ENCODE measurements around the gene FOXG1. TPM values are rescaled to one million over a fixed set of nuclear protein-coding genes. Genes with fewer than 3 reads are reported as not detected.
A peak's percentile ranks its signal among the peaks of the same experiment; 100 is the strongest.

FOXG1 gene
- total RNA-seq, 1 donor from 2014 or later = 1.4 TPM

DNA sequence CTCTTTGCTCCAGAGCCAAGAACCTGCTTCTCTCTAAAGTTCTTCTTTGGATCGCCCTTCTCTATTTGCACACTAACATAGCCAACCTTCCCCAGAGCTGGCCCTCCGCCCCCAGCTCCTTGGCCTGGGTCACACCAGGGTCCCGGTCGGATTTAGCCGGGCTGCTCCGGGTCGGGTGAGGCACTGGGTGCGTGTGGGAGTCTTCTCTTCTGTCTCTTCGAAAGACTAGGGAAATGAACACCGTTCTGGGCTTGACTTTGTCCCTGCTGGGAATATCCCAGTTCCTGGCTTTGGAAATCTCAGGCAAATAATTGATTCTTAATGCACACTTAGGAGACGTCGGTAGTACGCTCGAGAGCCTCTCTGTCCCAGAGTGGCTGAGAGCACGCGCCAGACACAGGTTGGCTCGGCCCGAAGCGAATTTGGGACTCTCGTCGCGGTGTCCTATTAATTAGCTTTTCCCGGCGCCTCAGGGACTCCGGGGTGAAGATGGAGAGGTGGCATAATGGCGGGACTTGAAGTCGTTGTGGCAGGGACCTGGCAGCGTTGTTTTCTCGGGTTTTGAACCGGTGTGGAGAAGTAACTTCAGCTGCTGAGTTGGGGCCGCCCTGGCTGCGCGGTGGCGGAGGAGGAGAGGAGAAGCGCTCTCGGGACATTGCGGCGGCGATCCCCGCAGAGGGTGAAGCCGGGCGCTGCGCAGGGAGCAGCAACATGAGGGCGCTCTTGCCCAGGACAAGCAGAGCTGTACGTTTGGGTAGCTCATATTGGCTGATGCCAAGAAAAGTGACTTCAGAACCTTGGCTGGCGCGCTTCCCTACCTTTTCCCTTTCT is 7.5 kb downstream of the FOXG1 start:
- Mint-ChIP-seq H3K36me3 (ENCODE audit: insufficient read depth) (no peaks in the 10 kb centered on the region), H3K4me3 (ENCODE audit: low read depth) (peak overlapping the region; percentile 40), H3K9me3 (ENCODE audit: low read depth) (no peaks in the 10 kb centered on the region), H3K27ac (no peak overlapping the region), H3K4me1 (ENCODE audit: low read depth) (peaks cover 2% of the 10 kb centered on the region), H3K27me3 (peaks cover 95% of the 10 kb centered on the region)
- DNase-seq (ENCODE audit: low spot score, unreplicated experiment) = peak; percentile 62
- TF ChIP-seq, protein P1, sequence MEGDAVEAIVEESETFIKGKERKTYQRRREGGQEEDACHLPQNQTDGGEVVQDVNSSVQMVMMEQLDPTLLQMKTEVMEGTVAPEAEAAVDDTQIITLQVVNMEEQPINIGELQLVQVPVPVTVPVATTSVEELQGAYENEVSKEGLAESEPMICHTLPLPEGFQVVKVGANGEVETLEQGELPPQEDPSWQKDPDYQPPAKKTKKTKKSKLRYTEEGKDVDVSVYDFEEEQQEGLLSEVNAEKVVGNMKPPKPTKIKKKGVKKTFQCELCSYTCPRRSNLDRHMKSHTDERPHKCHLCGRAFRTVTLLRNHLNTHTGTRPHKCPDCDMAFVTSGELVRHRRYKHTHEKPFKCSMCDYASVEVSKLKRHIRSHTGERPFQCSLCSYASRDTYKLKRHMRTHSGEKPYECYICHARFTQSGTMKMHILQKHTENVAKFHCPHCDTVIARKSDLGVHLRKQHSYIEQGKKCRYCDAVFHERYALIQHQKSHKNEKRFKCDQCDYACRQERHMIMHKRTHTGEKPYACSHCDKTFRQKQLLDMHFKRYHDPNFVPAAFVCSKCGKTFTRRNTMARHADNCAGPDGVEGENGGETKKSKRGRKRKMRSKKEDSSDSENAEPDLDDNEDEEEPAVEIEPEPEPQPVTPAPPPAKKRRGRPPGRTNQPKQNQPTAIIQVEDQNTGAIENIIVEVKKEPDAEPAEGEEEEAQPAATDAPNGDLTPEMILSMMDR (IDR thresholded peaks at IDR 0.05; ENCODE audit: unreplicated experiment) = peak; percentile 75

DNA sequence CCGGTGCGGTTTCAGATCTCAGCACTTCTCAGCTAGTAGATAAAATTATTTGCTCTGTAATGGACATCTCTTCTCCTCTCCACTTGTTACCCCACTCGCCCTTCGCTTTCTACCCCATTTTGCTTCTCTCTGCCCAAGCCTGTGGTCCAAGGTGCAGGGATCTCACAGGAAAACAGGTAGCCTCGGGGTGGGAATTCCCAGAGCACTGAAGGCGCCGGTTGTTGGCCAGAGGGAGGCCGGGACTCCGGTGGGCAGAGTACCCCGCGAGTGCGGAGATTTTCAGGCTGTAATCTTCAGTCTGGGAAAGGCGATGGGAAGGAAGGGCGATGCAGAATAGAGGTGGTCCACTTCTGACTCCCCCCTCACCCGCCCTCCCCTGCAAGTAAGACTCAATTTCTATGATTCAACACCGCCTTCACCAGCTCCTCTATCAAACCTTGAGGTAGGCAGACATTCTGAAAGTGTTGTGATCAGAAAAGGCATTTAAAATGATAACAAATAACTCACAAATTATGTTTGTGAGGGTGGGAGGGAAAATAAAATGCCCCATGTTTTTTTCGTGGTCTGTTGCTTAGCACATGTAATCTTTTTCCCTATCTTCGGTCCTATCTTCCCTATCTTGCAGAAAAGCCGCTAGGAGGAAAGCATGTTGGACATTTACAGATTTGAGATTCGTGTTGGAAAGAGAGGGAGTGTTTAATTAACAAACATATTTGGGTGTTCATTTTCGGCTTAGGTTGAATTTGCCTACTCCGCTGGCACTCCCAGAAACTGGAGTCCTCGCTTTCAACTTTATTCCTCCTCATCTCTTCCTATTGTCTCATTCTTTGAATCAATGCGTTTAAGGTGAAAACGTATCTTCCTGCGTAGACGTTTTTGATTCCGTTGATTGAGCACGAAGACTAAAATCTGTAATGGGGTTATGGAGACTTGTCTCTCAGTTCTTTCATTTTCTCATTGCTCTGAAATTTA is 8.5 kb downstream of the FOXG1 start:
- Mint-ChIP-seq H3K4me1 (ENCODE audit: low read depth) (peaks cover 2% of the 10 kb centered on the region), H3K9me3 (ENCODE audit: low read depth) (no peaks in the 10 kb centered on the region), H3K27ac (no peak overlapping the region), H3K36me3 (ENCODE audit: insufficient read depth) (no peaks in the 10 kb centered on the region), H3K27me3 (peaks cover 100% of the 10 kb centered on the region), H3K4me3 (ENCODE audit: low read depth) (no peak overlapping the region)
- TF ChIP-seq, protein P1 (IDR thresholded peaks at IDR 0.05; ENCODE audit: unreplicated experiment) = no peak
- no peak for DNase-seq (ENCODE audit: low spot score, unreplicated experiment)

DNA sequence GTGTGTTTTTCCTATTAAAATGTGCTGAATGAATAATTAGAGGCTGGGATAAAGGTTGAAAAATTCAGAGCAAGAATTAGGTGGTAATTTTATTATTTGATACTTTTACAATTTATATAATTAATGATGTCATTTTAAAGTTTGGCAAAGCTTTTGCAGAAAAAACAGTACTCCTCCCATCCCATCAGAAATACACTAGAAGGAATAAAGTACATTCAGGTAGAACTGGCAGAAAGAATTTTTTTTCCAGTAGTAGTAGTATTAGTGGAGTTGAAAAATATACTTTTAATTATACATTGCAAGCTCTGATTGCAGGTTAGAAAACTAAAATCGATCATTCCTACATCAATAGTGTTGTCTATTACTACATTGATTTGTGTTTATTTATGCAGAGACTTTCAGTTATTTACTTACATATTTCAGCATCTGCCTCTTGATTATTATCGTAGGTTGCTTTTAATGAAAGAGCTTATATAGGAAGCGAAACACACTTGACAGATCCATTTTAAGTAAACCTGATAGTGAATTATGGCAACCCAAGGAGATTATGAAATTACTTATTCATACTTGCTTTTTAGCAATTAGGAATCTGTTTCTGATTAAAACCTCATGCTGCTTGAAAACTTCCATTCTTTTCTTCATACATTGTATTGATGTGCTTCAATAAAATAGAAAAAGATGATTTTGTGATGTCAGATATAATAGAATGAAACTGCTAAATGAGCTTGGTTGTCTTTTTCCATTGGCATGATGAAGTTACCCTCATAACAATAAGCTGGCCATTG is 10.1 kb downstream of the FOXG1 start:
- H3K27ac Mint-ChIP-seq = no peak overlapping the region
- H3K4me1 Mint-ChIP-seq (ENCODE audit: low read depth) = peaks cover 2% of the 10 kb centered on the region
- TF ChIP-seq, protein P1 (IDR thresholded peaks at IDR 0.05; ENCODE audit: unreplicated experiment) = no peak
- H3K36me3 Mint-ChIP-seq (ENCODE audit: insufficient read depth) = no peaks in the 10 kb centered on the region
- no peak overlapping the region for H3K4me3 Mint-ChIP-seq (ENCODE audit: low read depth)
- no peak for DNase-seq (ENCODE audit: low spot score, unreplicated experiment)
- H3K9me3 Mint-ChIP-seq (ENCODE audit: low read depth) = no peaks in the 10 kb centered on the region
- peaks cover 99% of the 10 kb centered on the region for H3K27me3 Mint-ChIP-seq

DNA sequence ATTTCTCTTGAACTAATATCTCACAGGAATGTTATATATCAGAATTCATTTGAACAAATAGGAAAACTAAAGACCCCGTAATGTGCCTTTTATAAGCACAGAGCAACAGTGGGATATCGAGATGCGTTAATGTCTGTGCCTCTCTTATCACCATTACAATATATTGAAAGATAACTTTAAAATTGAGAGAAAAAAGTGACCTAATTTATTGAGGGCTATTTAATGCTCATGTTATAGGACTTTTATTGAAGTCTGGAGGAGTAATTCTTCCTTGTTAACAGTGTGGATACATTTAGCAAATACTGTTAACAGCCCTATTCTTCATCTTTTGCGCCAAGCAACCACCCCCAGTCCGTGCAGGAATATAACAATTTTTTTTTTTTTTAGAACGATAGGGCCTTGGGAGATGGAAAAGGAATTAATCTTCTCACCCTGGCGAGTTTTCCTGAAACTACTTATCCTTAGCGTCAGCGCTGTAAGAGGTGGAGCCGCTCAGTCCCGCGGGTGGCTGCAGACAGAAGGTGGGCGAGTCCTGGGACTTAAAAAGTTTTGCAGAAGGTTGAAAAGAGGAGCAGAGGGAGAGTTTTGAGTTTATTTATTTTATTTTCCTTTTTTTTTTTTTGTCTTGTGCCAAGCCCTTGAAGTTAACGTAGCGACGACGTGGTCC is 11.0 kb downstream of the FOXG1 start:
- Mint-ChIP-seq H3K36me3 (ENCODE audit: insufficient read depth) (no peaks in the 10 kb centered on the region), H3K9me3 (ENCODE audit: low read depth) (no peaks in the 10 kb centered on the region), H3K27me3 (peaks cover 99% of the 10 kb centered on the region), H3K27ac (no peak overlapping the region), H3K4me1 (ENCODE audit: low read depth) (peaks cover 2% of the 10 kb centered on the region), H3K4me3 (ENCODE audit: low read depth) (no peak overlapping the region)
- TF ChIP-seq, protein P1 (IDR thresholded peaks at IDR 0.05; ENCODE audit: unreplicated experiment) = no peak
- no peak for DNase-seq (ENCODE audit: low spot score, unreplicated experiment)
